Measurements from ENCODE around the gene PARVB.

DNA sequence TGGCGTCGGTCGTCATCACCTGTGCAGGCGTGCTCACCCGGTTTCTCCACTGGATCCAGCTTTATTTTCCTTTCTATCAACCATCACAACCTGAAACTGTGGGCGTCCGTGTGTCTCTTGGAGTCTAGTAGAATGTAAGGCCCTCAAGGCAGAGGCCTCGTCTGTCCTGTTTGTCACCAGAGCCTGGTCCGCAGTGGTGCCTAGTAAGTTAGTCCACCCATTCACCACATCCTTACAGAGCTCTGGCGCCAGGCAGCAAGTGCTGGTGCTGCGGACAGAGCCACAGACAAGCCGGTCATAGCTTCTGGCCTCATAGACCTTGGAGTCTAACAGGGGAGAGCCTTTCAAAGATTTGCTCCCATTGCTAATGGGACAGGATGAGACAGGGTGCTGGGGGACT is 92.2 kb downstream of the PARVB start:
- TF ChIP-seq CTCF (IDR thresholded peaks at IDR 0.05; ENCODE audit: poor library complexity), result no peak
- TF ChIP-seq EZH2 (IDR thresholded peaks at IDR 0.05; ENCODE audit: borderline replicate concordance), result no peak
